ENCODE data around the gene C1S. TPM values are rescaled to one million over a fixed set of nuclear protein-coding genes. Genes with fewer than 3 reads are reported as not detected.
"Not testable (repeated sequence)": the region's sequence is repeated elsewhere in the genome, so short reads cannot be mapped to it uniquely, and the experiment has no call there.

C1S gene
- total RNA-seq, 2 donors from 2014 or later = 35.8 to 97.2 TPM

DNA sequence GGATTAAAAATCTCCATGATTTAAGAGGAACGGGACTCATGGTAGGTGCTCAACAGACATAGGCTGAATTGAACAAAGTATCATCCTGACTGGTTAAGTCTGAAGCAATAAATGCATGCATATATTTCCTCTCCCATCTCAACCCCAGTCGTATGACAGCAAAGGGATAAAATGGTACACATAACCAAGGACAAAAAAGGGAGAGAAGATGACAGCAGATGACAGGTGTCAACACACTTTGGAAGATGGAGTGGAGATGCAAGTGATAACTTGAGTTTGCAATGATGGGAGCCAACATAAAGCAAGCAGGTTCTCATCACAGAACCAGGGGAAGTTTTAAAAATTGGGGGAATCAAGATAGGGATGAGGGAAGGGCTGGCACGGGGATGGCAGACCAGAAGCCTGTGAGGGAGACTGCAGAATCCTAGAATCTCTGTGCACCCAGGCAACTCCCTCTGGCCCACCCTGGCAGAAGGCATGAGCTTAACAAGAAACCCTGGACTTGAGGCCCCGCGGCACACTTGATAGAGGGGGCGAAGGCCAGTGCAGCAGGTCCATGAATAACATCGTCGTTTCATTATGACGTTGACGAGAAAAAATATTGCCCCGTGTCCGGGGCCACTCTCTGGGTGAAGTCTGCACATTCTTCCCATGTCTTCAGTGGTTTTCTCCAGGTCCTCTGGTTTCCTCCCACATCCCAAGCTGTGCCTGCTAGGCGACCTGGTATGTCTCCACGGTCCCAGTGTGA lies 43.5 kb downstream of the C1S start:
- Histone ChIP-seq H3K27ac (no peak overlapping the region), H3K4me1 (no peaks in the 10 kb centered on the region), H3K4me3 (no peak overlapping the region), H3K36me3 (peaks cover 3% of the 10 kb centered on the region), H3K9ac (ENCODE audit: low read depth in 2 of 2, low read length in 2 of 2) (no peak overlapping the region), H3K27me3 (no peaks in the 10 kb centered on the region), H3K9me3 (no peaks in the 10 kb centered on the region)
- intact Hi-C loops (cut with DNase I) = no loop called here
- DNase-seq = no peak
- TF ChIP-seq, protein P1, sequence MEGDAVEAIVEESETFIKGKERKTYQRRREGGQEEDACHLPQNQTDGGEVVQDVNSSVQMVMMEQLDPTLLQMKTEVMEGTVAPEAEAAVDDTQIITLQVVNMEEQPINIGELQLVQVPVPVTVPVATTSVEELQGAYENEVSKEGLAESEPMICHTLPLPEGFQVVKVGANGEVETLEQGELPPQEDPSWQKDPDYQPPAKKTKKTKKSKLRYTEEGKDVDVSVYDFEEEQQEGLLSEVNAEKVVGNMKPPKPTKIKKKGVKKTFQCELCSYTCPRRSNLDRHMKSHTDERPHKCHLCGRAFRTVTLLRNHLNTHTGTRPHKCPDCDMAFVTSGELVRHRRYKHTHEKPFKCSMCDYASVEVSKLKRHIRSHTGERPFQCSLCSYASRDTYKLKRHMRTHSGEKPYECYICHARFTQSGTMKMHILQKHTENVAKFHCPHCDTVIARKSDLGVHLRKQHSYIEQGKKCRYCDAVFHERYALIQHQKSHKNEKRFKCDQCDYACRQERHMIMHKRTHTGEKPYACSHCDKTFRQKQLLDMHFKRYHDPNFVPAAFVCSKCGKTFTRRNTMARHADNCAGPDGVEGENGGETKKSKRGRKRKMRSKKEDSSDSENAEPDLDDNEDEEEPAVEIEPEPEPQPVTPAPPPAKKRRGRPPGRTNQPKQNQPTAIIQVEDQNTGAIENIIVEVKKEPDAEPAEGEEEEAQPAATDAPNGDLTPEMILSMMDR (IDR thresholded peaks at IDR 0.05) = no peak

DNA sequence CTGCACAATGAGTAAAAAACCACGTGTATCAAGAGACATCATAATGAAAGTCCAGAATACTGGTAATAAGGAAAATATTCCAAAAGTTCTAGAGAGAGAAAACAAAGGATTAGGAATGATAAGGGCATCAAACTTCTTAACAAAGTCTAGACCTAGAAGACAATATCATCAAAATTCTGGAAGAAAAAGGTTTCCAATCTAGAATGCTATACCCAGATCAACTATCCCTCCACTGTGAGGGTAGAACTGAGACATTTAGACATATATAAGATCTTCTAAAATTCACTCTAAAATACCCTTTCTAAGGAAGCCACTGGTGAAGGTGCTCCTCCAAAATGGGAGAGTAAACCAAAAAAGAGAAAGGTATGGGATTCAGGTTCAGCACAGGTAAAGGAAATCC lies 45.6 kb downstream of the C1S start:
- peaks cover 6% of the 10 kb centered on the region for H3K4me1 ChIP-seq
- H3K9ac ChIP-seq (ENCODE audit: low read depth in 2 of 2, low read length in 2 of 2) = no peak overlapping the region
- H3K4me3 ChIP-seq = no peak overlapping the region
- no peaks in the 10 kb centered on the region for H3K9me3 ChIP-seq
- H3K27ac ChIP-seq = no peak overlapping the region
- intact Hi-C loops (cut with DNase I) = no loop called here
- DNase-seq = no peak
- no peaks in the 10 kb centered on the region for H3K27me3 ChIP-seq
- TF ChIP-seq, protein P1 (IDR thresholded peaks at IDR 0.05) = no peak
- H3K36me3 ChIP-seq = peaks cover 3% of the 10 kb centered on the region

DNA sequence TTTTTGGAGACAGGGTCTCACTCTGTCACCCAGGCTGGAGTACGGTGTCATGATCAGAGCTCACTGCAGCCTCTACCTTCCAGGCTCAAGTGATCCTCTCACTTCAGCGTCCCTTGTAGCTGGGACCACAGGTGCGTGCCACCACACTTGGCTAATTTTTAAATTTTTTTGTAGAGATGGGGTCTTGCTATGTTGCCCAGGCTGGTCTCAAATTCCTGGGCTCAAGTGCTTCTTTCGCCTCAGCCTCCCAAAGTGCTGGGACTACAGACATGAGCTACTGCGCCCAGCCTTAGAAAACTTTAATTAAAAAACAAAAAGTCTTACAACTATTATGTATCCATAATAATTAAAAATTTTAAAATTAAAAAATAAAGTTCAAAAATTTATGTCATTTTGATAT lies 46.7 kb downstream of the C1S start:
- intact Hi-C loops (cut with DNase I); H3K9ac ChIP-seq (ENCODE audit: low read depth in 2 of 2, low read length in 2 of 2); H3K27me3 ChIP-seq; DNase-seq; H3K36me3 ChIP-seq; H3K4me1 ChIP-seq; H3K9me3 ChIP-seq; H3K4me3 ChIP-seq: not testable (repeated sequence)
- H3K27ac ChIP-seq = peak overlapping the region; percentile 96

DNA sequence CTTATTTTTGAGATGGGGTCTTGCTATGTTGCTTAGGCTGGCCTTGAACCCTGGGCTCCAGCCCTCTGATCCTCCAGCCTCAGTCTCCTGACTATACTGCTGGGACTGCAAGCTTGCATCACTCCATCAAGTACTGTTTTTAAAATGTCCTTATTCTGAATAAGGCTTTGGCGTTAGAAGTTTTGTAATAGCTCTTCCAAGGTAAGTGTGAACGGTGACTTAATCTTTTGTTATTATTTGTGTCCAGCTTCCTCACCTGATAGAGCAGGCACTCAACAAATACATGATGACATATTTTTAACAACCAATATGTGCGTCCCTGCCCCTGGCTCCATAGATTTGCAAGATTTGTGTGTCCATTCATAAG lies 47.1 kb downstream of the C1S start:
- peaks cover 3% of the 10 kb centered on the region for H3K36me3 ChIP-seq
- H3K4me3 ChIP-seq = peak overlapping the region; percentile 61
- TF ChIP-seq, protein P1 (IDR thresholded peaks at IDR 0.05) = no peak
- no peaks in the 10 kb centered on the region for H3K9me3 ChIP-seq
- no peaks in the 10 kb centered on the region for H3K27me3 ChIP-seq
- peak overlapping the region; percentile 96 for H3K27ac ChIP-seq
- intact Hi-C loops (cut with DNase I) = no loop called here
- H3K4me1 ChIP-seq = peaks cover 6% of the 10 kb centered on the region
- DNase-seq = no peak
- H3K9ac ChIP-seq (ENCODE audit: low read depth in 2 of 2, low read length in 2 of 2) = peak overlapping the region; percentile 82 to 93

DNA sequence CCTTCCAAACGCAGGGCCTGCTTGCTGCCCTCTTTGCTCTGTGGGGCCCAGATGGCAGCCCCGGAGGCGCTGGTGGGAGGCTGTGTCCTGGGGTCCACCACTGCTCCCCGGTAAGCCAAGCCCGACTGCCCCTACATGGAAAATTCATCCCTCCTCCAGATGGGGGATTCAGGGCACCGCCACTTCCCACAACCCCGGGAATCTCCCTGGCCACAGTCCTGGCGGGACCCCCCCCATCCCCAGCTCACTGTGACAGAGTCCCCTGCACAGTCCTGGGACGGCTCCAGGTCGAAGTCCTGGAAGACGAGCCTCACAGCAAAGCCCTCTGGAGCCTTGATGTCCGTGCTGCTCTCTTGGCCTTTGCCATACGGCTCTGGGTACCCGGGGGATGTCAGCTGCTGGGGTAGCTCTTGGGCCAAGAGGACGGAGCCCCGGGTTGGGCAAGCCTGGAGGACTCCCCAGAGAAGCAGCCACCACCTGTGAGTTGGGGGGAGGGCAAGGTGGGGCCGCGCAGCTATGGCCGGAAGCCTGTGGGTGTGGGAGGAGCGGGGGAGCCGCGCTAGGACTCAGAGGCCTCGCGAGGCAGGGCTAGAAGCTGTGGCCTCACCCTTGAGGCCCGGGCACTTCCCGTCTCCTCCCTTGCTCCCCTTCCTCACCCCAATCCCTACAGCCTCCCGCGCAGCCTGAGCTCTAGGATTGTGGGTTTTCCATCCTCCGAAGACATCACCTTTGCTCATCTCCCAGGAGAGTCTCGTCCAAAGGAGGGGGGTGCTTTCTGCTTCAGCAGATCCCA lies 47.7 kb downstream of the C1S start:
- Histone ChIP-seq H3K4me3 (peak overlapping the region; percentile 61), H3K4me1 (peaks cover 6% of the 10 kb centered on the region), H3K27ac (peak overlapping the region; percentile 96), H3K9me3 (no peaks in the 10 kb centered on the region), H3K36me3 (peaks cover 3% of the 10 kb centered on the region), H3K9ac (ENCODE audit: low read depth in 2 of 2, low read length in 2 of 2) (peak overlapping the region; percentile 82 to 93), H3K27me3 (no peaks in the 10 kb centered on the region)
- TF ChIP-seq, protein P1 (IDR thresholded peaks at IDR 0.05) = no peak
- intact Hi-C loops (cut with DNase I) = no loop called here
- DNase-seq = peak; percentile 80

Data from colonic mucosa (tissue), 4 donors.